ENCODE results near the gene PDXK. TPM values are rescaled to one million over a fixed set of nuclear protein-coding genes. Genes with fewer than 3 reads are reported as not detected.

The PDXK gene
- polyA plus RNA-seq, 3 donors = 67.8 to 104 (median 70.2) TPM

- DNase-seq (ENCODE audit: extremely low read depth in 1 of 11, low read depth in 9 of 11, low spot score in 4 of 11) = peak in 1 of 11 donors; percentile 31
Measured at GRCh38 chr21:43767984-43768867, 49.3 kb downstream of the PDXK start.

- no peak for DNase-seq (ENCODE audit: extremely low read depth in 1 of 11, low read depth in 9 of 11, low spot score in 4 of 11)
Measured at GRCh38 chr21:43768868-43769167, 49.9 kb downstream of the PDXK start.

GRCh38 chr21:43769325-43769958 is 50.5 kb downstream of the PDXK start:
- DNase-seq (ENCODE audit: extremely low read depth in 1 of 11, low read depth in 9 of 11, low spot score in 4 of 11) = no peak

- DNase-seq (ENCODE audit: extremely low read depth in 1 of 11, low read depth in 9 of 11, low spot score in 4 of 11) = no peak
Measured at GRCh38 chr21:43770066-43770655, 51.2 kb downstream of the PDXK start.

GRCh38 chr21:43771199-43771675 is 52.3 kb downstream of the PDXK start:
- no peak for DNase-seq (ENCODE audit: extremely low read depth in 1 of 11, low read depth in 9 of 11, low spot score in 4 of 11)

GRCh38 chr21:43771698-43772424 is 52.9 kb downstream of the PDXK start:
- no peak for DNase-seq (ENCODE audit: extremely low read depth in 1 of 11, low read depth in 9 of 11, low spot score in 4 of 11)

- no peak for DNase-seq (ENCODE audit: extremely low read depth in 1 of 11, low read depth in 9 of 11, low spot score in 4 of 11)
Measured at GRCh38 chr21:43772425-43772821, 53.5 kb downstream of the PDXK start.

GRCh38 chr21:43774163-43774562 is 55.2 kb downstream of the PDXK start:
- no peak for DNase-seq (ENCODE audit: extremely low read depth in 1 of 11, low read depth in 9 of 11, low spot score in 4 of 11)

- no peak for DNase-seq (ENCODE audit: extremely low read depth in 1 of 11, low read depth in 9 of 11, low spot score in 4 of 11)
Measured at GRCh38 chr21:43775190-43775589, 56.3 kb downstream of the PDXK start.

- peak in 7 of 11 donors; percentile 47 to 70 (median 66) for DNase-seq (ENCODE audit: extremely low read depth in 1 of 11, low read depth in 9 of 11, low spot score in 4 of 11)
Measured at GRCh38 chr21:43775795-43776430, 57.0 kb downstream of the PDXK start, which contains the start of gene CSTB. TSS of gene CSTB (minus strand) at chr21:43776308. CDS start at chr21:43776269, 39 bp downstream.

- no peak for DNase-seq (ENCODE audit: extremely low read depth in 1 of 11, low read depth in 9 of 11, low spot score in 4 of 11)
Measured at GRCh38 chr21:43777953-43778352, 59.0 kb downstream of the PDXK start.

- no peak for DNase-seq (ENCODE audit: extremely low read depth in 1 of 11, low read depth in 9 of 11, low spot score in 4 of 11)
Measured at GRCh38 chr21:43778469-43779335, 59.8 kb downstream of the PDXK start.

GRCh38 chr21:43779660-43780059 is 60.7 kb downstream of the PDXK start:
- no peak for DNase-seq (ENCODE audit: extremely low read depth in 1 of 11, low read depth in 9 of 11, low spot score in 4 of 11)

GRCh38 chr21:43781846-43782245 is 62.9 kb downstream of the PDXK start:
- no peak for DNase-seq (ENCODE audit: extremely low read depth in 1 of 11, low read depth in 9 of 11, low spot score in 4 of 11)

GRCh38 chr21:43782431-43783097 is 63.6 kb downstream of the PDXK start:
- DNase-seq (ENCODE audit: extremely low read depth in 1 of 11, low read depth in 9 of 11, low spot score in 4 of 11) = no peak

GRCh38 chr21:43783098-43783700 is 64.3 kb downstream of the PDXK start:
- DNase-seq (ENCODE audit: extremely low read depth in 1 of 11, low read depth in 9 of 11, low spot score in 4 of 11) = no peak

- no peak for DNase-seq (ENCODE audit: extremely low read depth in 1 of 11, low read depth in 9 of 11, low spot score in 4 of 11)
Measured at GRCh38 chr21:43785134-43785533, 66.2 kb downstream of the PDXK start.
